Psoas muscle (tissue), 8 donors: ENCODE measurements around the gene CDC14A. TPM values are rescaled to one million over a fixed set of nuclear protein-coding genes. Genes with fewer than 3 reads are reported as not detected.

Source experiments
- ATAC-seq, 4 donors: fragments of 200-7000 bp; cut with Tn5 transposase; one replicate each; pipeline ENCODE4 v1.9.1; 2020; ENCODE audit warnings: moderate library complexity in 3 of 4, mild to moderate bottlenecking in 2 of 4
- DNase-seq, 2 donors: peaks; one replicate each; pipeline ENCODE4 v3.0.0-alpha.2; 2020
- H3K27ac ChIP-seq: fragments of 200-600 bp; one replicate; pipeline ENCODE4 v1.8.0; 2022
- H3K27me3 ChIP-seq, 3 donors: fragments of 200-600 bp in 1 of 3; one replicate each; pipeline versions ENCODE4 v1.6.1 to v1.8.0; 2013 to 2022; ENCODE audit warnings: low read length in 2 of 3, mild to moderate bottlenecking in 2 of 3, moderate library complexity in 1 of 3; ENCODE audit not compliant: insufficient read depth in 3 of 3
- H3K36me3 ChIP-seq, 2 donors: fragments of 200-600 bp in 1 of 2; one replicate each; pipeline versions ENCODE4 v1.6.1 to v1.8.0; 2013 to 2022; ENCODE audit warnings: low read depth in 1 of 2, mild to moderate bottlenecking in 1 of 2, moderate library complexity in 1 of 2; ENCODE audit not compliant: insufficient read depth in 1 of 2
- H3K4me1 ChIP-seq: fragments of 200-600 bp; one replicate; pipeline ENCODE4 v1.8.0; 2022
- H3K4me3 ChIP-seq: fragments of 200-600 bp; one replicate; pipeline ENCODE4 v1.8.0; 2022; ENCODE audit warnings: mild to moderate bottlenecking
- H3K9me3 ChIP-seq: fragments of 200-600 bp; one replicate; pipeline ENCODE4 v1.8.0; 2022
- CTCF ChIP-seq: fragments of 200-600 bp; IDR thresholded peaks from one replicate; pipeline ENCODE4 v1.8.0; 2022; ENCODE audit warnings: antibody characterized with exemption
- WGBS, 3 donors: extraction: QIAGEN DNeasy Blood & Tissue Kit; methylation state at CpG; one replicate each; pipeline versions ENCODE4 v1.1.6 to v1.1.7; 2013; 5-methylcytosine and 5-hydroxymethylcytosine counted together
- intact Hi-C, 2 donors: fragments of 100-400 bp; cut with DNase I; formaldehyde crosslinking; loops; one replicate each; pipeline versions ENCODE4 v1.11.0 to v1.14.2; 2022
- polyA plus RNA-seq, 3 donors: library from polyadenylated mRNA; stranded (reverse); fragments of 200-250 nt; gene quantifications; one replicate each; pipeline ENCODE4 v1.2.3, GENCODE V29; 2013
- total RNA-seq, 4 donors: library from RNA; stranded (reverse); fragmentation: NEBNext Ultra II Directional in 2 of 4; extraction: Animal tissue kit (Norgen Biotek cat#: 25700) in 2 of 4; gene quantifications; one replicate each; pipeline versions ENCODE4 v1.2.1 to v1.2.4, GENCODE V29; 2021 to 2023
- donor health status: healthy with polysubstance abuse.
- donor health status: DM: no; HTN: no; CAD: no; lungs with moderate emphysema.
- donor health status: Bipolar disorder and iron deficiency.
- donor health status: healthy.
- donor health status: DM: yes; HTN: yes; CAD: no.
- donor health status: DM: no; HTN: no; CAD: no.
- donor health status: DM: no; HTN: no; CAD: no.
- donor health status: DM: yes; HTN: yes; CAD: no.

Gene CDC14A
- total and polyA plus RNA-seq, 7 donors: 0.44 to 5.5 (median 2.3) TPM

DNA sequence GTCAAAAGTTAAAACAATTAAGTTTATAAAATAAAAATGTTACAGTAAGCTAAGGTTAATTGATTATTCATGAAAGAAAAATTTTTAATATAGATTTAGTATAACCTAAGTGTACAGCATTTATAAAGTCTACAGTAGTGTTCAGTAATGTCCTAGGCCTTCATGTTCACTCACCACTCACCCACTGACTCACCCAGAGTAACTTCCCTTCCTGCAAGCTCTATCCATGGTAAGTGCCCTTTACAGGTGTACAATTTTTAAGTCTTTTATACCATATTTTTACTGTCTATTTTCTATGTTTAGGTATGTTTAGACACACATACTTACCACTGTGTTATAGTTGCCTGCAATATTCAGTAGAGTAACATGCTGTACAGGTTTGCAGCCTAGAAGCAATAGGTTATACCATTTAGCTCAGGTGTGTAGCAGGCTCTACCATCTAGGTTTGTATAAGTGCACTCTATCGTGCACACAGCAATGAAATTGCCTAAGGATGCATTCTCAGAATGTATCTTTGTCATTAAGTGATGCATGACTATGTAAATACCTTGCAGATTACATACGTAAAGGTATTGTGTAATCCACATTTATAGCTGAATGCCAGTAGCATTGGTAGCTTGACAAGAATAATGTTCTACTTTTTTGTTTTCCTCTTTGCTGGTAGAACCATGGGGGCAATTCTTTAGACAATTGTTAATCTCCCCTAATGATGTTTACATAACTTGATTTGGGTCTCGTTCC lies 149.9 kb downstream of the CDC14A start:
- intact Hi-C loops: no loop called here
- H3K36me3 ChIP-seq: peaks cover 0 to 53% of the 10 kb centered on the region in 2 donors
- WGBS, 3 donors: 92 to 95% (median 93%) methylated on average over 3 of the region's 3 CpGs
- no peaks in the 10 kb centered on the region for H3K27me3 ChIP-seq
- no peak overlapping the region for H3K27ac ChIP-seq
- H3K4me3 ChIP-seq: no peak overlapping the region
- TF ChIP-seq CTCF: no peak
- no peak for DNase-seq
- H3K4me1 ChIP-seq: no peaks in the 10 kb centered on the region
- no peak for ATAC-seq
- no peaks in the 10 kb centered on the region for H3K9me3 ChIP-seq

- 61 to 64% (median 63%) methylated on average over 2 of the region's 2 CpGs for WGBS, 3 donors
- H3K4me3 ChIP-seq: no peak overlapping the region
- ATAC-seq (no peak), DNase-seq (no peak)
- H3K36me3 ChIP-seq: peaks cover 0 to 19% of the 10 kb centered on the region in 2 donors
- no peaks in the 10 kb centered on the region for H3K9me3 ChIP-seq
- TF ChIP-seq CTCF: no peak
- H3K27me3 ChIP-seq: no peaks in the 10 kb centered on the region
- intact Hi-C loops: no loop called here
- H3K27ac ChIP-seq: no peak overlapping the region
- no peaks in the 10 kb centered on the region for H3K4me1 ChIP-seq
These were observed 153.9 kb downstream of the CDC14A start for GRCh38 chr1:100506217-100506616.

DNA sequence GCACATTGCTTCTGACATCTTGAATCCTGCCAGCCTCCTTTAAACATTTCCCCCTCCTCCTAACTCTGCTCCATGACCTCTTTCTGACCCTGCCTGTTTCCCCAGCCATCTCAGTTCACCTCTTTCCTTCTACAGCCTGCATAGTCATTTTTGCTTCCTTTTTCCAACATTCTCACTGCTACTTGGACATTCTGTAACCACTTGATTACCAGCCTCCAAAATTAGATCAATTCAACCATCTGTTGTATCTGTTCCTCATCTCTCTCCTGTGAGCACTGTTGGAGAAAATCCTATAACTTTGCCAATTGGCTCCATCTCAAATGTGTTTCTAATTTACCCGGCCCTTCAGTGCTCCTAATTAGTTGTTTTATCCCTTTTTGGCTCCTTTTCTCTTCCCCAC lies 158.1 kb downstream of the CDC14A start:
- WGBS, 3 donors: 23 to 37% (median 35%) methylated on average over 1 of the region's 1 CpG
- TF ChIP-seq CTCF: no peak

DNA sequence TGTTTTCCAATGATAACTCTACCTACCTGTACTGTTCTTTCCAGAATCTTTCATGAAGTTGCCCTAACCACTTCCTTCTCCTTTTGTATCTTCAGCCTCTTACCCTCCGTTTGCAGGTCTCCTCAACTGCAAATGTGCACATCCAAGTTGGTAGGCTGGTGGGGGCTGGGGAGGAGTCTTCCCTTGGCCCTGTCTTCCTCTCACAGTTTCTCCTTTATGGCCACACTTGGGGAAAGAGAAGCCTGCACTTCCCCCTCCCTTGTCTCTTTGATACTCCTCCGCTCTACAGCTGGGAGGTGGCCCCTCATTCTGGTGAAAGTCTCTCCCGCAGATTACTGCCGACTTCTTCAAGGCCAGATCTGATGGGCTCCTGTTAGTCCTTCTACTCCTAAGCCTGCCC lies 158.8 kb downstream of the CDC14A start:
- Histone ChIP-seq H3K9me3 (no peaks in the 10 kb centered on the region), H3K4me3 (no peak overlapping the region), H3K27ac (no peak overlapping the region), H3K36me3 (peaks cover 0 to 6% of the 10 kb centered on the region in 2 donors), H3K27me3 (no peaks in the 10 kb centered on the region), H3K4me1 (no peaks in the 10 kb centered on the region)
- intact Hi-C loops: no loop called here
- 77 to 89% (median 82%) methylated on average over 4 of the region's 4 CpGs for WGBS, 3 donors
- TF ChIP-seq CTCF: no peak
- ATAC-seq (no peak), DNase-seq (no peak)

More for the DNA sequence above, 158.1 kb downstream of the CDC14A start:
- no peaks in the 10 kb centered on the region for H3K4me1 ChIP-seq
- ATAC-seq (no peak), DNase-seq (no peak)
- H3K36me3 ChIP-seq: peaks cover 0 to 2% of the 10 kb centered on the region in 2 donors
- H3K27me3 ChIP-seq: no peaks in the 10 kb centered on the region
- no peak overlapping the region for H3K27ac ChIP-seq
- no peak overlapping the region for H3K4me3 ChIP-seq
- intact Hi-C loops: no loop called here
- H3K9me3 ChIP-seq: no peaks in the 10 kb centered on the region

- no peak for TF ChIP-seq CTCF
- no peak for DNase-seq
- no peak overlapping the region for H3K4me3 ChIP-seq
- ATAC-seq: no peak
- no peaks in the 10 kb centered on the region for H3K9me3 ChIP-seq
- no peak overlapping the region for H3K27ac ChIP-seq
- H3K27me3 ChIP-seq: no peaks in the 10 kb centered on the region
- 91 to 95% (median 91%) methylated on average over 5 of the region's 5 CpGs for WGBS, 3 donors
- intact Hi-C loops: no loop called here
- no peaks in the 10 kb centered on the region for H3K4me1 ChIP-seq
- H3K36me3 ChIP-seq: peaks cover 0 to 6% of the 10 kb centered on the region in 2 donors
These were observed 159.5 kb downstream of the CDC14A start for GRCh38 chr1:100511773-100512172.
